ENCODE measurements around the gene CCND1.

DNA sequence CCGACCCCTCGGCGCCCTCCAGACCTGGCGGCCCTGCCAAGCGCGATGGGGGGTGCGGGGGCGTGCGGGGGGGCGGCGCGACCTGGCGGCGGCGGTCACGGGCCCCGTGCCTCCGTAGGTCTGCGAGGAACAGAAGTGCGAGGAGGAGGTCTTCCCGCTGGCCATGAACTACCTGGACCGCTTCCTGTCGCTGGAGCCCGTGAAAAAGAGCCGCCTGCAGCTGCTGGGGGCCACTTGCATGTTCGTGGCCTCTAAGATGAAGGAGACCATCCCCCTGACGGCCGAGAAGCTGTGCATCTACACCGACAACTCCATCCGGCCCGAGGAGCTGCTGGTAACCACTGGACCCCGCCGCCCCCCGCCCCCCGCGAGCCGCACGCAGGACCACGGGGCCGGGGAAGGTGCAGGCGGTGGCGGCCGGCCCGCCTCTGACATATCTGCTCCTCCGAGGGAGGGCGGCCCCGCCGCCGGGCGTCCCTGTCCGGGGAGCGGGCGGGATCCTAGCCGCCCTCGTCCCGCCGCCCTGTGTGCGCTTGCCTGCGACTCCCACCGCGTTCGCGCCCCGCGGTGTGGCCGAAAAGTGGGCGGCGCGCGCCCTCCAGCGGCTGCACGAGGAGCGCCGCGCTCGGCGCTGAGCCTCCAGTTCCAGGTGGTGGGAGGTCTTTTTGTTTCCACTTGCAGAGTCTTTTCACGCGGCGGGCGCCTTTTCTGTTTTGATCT, 2.1 kb downstream of the CCND1 start:
- TF ChIP-seq POLR2A (IDR thresholded peaks at IDR 0.05; ENCODE audit: low read length) (no peak), GATA1 (IDR thresholded peaks at IDR 0.05; ENCODE audit: low read depth, low read length) (no peak)

All from erythroblast (primary cell).